Gastrocnemius medialis (tissue), 4 donors: Measurements from ENCODE around the gene SUPT3H. TPM values are rescaled to one million over a fixed set of nuclear protein-coding genes. Genes with fewer than 3 reads are reported as not detected.

Experiments used
- ATAC-seq, 2 donors: fragments of 150-250 bp; one replicate each; pipeline ENCODE4 v1.9.1; 2016
- DNase-seq, 2 donors: peaks; one replicate each; pipeline ENCODE4 v3.0.0-alpha.2; 2019
- H3K27ac ChIP-seq, 4 donors: fragments of 200-600 bp; sonication (generic); 1 replicate in 1 of 4; 2 replicates in 3 of 4; pipeline ENCODE4 v1.5.1; 2016 to 2018; ENCODE audit warnings: mild to moderate bottlenecking in 2 of 4, moderate library complexity in 1 of 4
- H3K27me3 ChIP-seq, 3 donors: fragments of 200-600 bp; sonication (generic) in 2 of 3; 1 replicate in 1 of 3; 2 replicates in 2 of 3; pipeline versions ENCODE4 v1.5.1 to v1.6.0; 2016 to 2019; ENCODE audit warnings: mild to moderate bottlenecking in 1 of 3, moderate library complexity in 1 of 3
- H3K36me3 ChIP-seq, 2 donors: fragments of 200-600 bp; sonication (generic) in 1 of 2; one replicate each; pipeline ENCODE4 v1.5.1; 2017 to 2018
- H3K4me1 ChIP-seq, 2 donors: fragments of 200-600 bp; sonication (generic) in 1 of 2; one replicate each; pipeline ENCODE4 v1.5.1; 2016 to 2017; ENCODE audit warnings: mild to moderate bottlenecking in 2 of 2
- H3K4me3 ChIP-seq, 4 donors: fragments of 200-600 bp; sonication (generic) in 3 of 4; 1 replicate in 1 of 4; 2 replicates in 3 of 4; pipeline ENCODE4 v1.5.1; 2016 to 2019; ENCODE audit warnings: mild to moderate bottlenecking in 2 of 4
- H3K9me3 ChIP-seq, 3 donors: fragments of 200-600 bp; sonication (generic) in 2 of 3; 1 replicate in 1 of 3; 2 replicates in 2 of 3; pipeline ENCODE4 v1.5.1; 2016 to 2019
- CTCF ChIP-seq, 5 experiments: fragments of 450-650 bp in 3 of 5; fragments of 200-600 bp in 2 of 5; sonication (generic) in 2 of 5; IDR thresholded peaks in 4 of 5; conservative IDR thresholded peaks in 1 of 5; 1 replicate in 4 of 5; 2 replicates in 1 of 5; pipeline ENCODE4 v1.5.1; 2016 to 2019; ENCODE audit warnings: antibody characterized with exemption in 5 of 5, mild to moderate bottlenecking in 3 of 5, moderate library complexity in 3 of 5
- POLR2A ChIP-seq, 2 donors: fragments of 450-650 bp; IDR thresholded peaks; one replicate each; pipeline ENCODE4 v1.6.1; 2017; ENCODE audit warnings: antibody characterized with exemption in 2 of 2, mild to moderate bottlenecking in 2 of 2, moderate library complexity in 2 of 2
- in situ Hi-C, 4 donors: fragments of 200-750 bp; cut with MboI; loops; one replicate each; pipeline versions ENCODE4 v1.15.0 to v1.8.0; 2017; ENCODE audit warnings: low sequenced_read_pairs in 4 of 4
- intact Hi-C: fragments of 100-400 bp; cut with DNase I; formaldehyde crosslinking; loops from one replicate; pipeline ENCODE4 v1.15.1; 2023; ENCODE audit warnings: low total_unique reads
- total RNA-seq, 4 donors: library from RNA; depleted of rRNA; stranded (reverse); fragments of >200 nt; gene quantifications; one replicate each; pipeline versions ENCODE4 v1.1.0 to v1.2.3, GENCODE V29; 2016

SUPT3H gene
- total RNA-seq, 4 donors from 2014 or later, result 1.5 to 9.0 (median 4.2) TPM

GRCh38 chr6:45255434-45255833, 122.3 kb downstream of the SUPT3H start:
- DNase-seq (no peak), ATAC-seq (no peak)
- no peaks in the 10 kb centered on the region for H3K9me3 ChIP-seq
- H3K27ac ChIP-seq, result no peak overlapping the region
- TF ChIP-seq CTCF (IDR thresholded peaks at IDR 0.05 in 4 of 5, conservative IDR thresholded peaks at IDR 0.05 in 1 of 5) (no peak), POLR2A (IDR thresholded peaks at IDR 0.05) (no peak)
- in situ Hi-C loops (no loop called here), intact Hi-C loops (no loop called here)
- no peak overlapping the region for H3K4me3 ChIP-seq
- no peaks in the 10 kb centered on the region for H3K36me3 ChIP-seq
- H3K4me1 ChIP-seq, result peaks cover 0 to 8% of the 10 kb centered on the region in 2 donors
- H3K27me3 ChIP-seq, result no peaks in the 10 kb centered on the region

- intact Hi-C loops, result no loop called here
- no peak for ATAC-seq
- H3K27me3 ChIP-seq, result no peaks in the 10 kb centered on the region
- no peaks in the 10 kb centered on the region for H3K9me3 ChIP-seq
- in situ Hi-C loops, result no loop called here
- no peak overlapping the region for H3K4me3 ChIP-seq
- no peak for DNase-seq
- no peak overlapping the region for H3K27ac ChIP-seq
- no peaks in the 10 kb centered on the region for H3K36me3 ChIP-seq
- peaks cover 0 to 8% of the 10 kb centered on the region in 2 donors for H3K4me1 ChIP-seq
- TF ChIP-seq CTCF (IDR thresholded peaks at IDR 0.05 in 4 of 5, conservative IDR thresholded peaks at IDR 0.05 in 1 of 5) (no peak), POLR2A (IDR thresholded peaks at IDR 0.05) (no peak)
Measured at GRCh38 chr6:45254253-45254652, 123.5 kb downstream of the SUPT3H start.

- no peak overlapping the region for H3K4me3 ChIP-seq
- H3K36me3 ChIP-seq, result no peaks in the 10 kb centered on the region
- no peak for DNase-seq
- intact Hi-C loops, result no loop called here
- no peak for ATAC-seq
- peaks cover 0 to 8% of the 10 kb centered on the region in 2 donors for H3K4me1 ChIP-seq
- no peaks in the 10 kb centered on the region for H3K9me3 ChIP-seq
- TF ChIP-seq POLR2A (IDR thresholded peaks at IDR 0.05) (no peak), CTCF (IDR thresholded peaks at IDR 0.05 in 4 of 5, conservative IDR thresholded peaks at IDR 0.05 in 1 of 5) (no peak)
- no peak overlapping the region for H3K27ac ChIP-seq
- H3K27me3 ChIP-seq, result no peaks in the 10 kb centered on the region
- in situ Hi-C loops, result no loop called here
Measured at GRCh38 chr6:45253453-45253852, 124.3 kb downstream of the SUPT3H start.

GRCh38 chr6:45231660-45232059, 146.1 kb downstream of the SUPT3H start:
- Histone ChIP-seq H3K27me3 (no peaks in the 10 kb centered on the region), H3K36me3 (no peaks in the 10 kb centered on the region), H3K4me3 (no peak overlapping the region), H3K4me1 (no peaks in the 10 kb centered on the region), H3K27ac (no peak overlapping the region), H3K9me3 (peaks cover 0 to 12% (median 0%) of the 10 kb centered on the region in 3 donors)
- TF ChIP-seq CTCF (IDR thresholded peaks at IDR 0.05 in 4 of 5, conservative IDR thresholded peaks at IDR 0.05 in 1 of 5) (no peak), POLR2A (IDR thresholded peaks at IDR 0.05) (no peak)
- DNase-seq, result no peak
- intact Hi-C loops, result loop anchor here (1.0 kb wide), 1 partner anchor 29 kb away; no protein-coding TSS in a partner anchor
- in situ Hi-C loops, result no loop called here
- ATAC-seq, result no peak

- H3K9me3 ChIP-seq, result peaks cover 0 to 12% (median 0%) of the 10 kb centered on the region in 3 donors
- H3K27me3 ChIP-seq, result no peaks in the 10 kb centered on the region
- no peaks in the 10 kb centered on the region for H3K36me3 ChIP-seq
- no peak for TF ChIP-seq POLR2A (IDR thresholded peaks at IDR 0.05)
- TF ChIP-seq CTCF (IDR thresholded peaks at IDR 0.05 in 4 of 5, conservative IDR thresholded peaks at IDR 0.05 in 1 of 5), result no peak
- in situ Hi-C loops (no loop called here), intact Hi-C loops (loop anchor here (5.0 kb wide), 1 partner anchor 582 kb away; no protein-coding TSS in a partner anchor)
- H3K27ac ChIP-seq, result no peak overlapping the region
- no peak overlapping the region for H3K4me3 ChIP-seq
- ATAC-seq, result no peak
- no peaks in the 10 kb centered on the region for H3K4me1 ChIP-seq
- DNase-seq, result no peak
Measured at GRCh38 chr6:45229416-45229815, 148.3 kb downstream of the SUPT3H start.
